ENCODE results near the gene NUMA1.

Gene NUMA1

DNA sequence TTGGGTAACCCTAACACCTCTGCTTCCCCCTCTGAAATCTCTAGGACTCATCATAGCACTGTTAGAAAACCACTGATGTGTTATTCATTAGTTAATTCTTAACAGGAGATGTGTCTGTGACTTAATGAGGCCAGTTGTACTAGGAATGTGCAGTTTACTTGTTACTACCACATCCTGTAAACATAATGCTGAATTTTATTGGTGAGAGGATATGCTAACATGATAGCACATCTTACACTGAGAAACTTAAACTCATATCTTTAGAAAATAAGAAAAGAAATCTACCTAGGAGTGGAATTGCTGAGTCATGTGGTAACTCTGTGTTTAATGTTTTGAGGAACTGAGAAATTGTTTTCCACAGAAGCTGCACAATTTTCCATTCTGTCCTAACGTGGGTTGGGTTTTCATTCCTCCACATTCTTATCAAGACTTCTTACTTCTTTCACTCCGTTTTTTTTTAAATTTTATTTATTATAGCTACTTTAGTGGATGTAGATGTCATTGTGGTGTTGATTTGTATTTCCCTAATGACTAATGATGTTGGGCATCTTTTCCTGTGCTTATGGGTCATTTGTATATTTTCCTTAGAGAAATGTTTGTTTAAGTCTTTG, 117.8 kb downstream of the NUMA1 start:
- DNase-seq: no peak

- DNase-seq: no peak
Observed at GRCh38 chr11:71955898-71956456, 124.4 kb downstream of the NUMA1 start.

Data from T1000 (cell line).